RWPE2 (cell line): ENCODE data around the gene CMIP.
A peak's percentile ranks its signal among the peaks of the same experiment; 100 is the strongest.

ENCODE experiments used
- ATAC-seq: fragments of 200-7000 bp; cut with Tn5 transposase; 3 replicates; pipeline ENCODE4 v1.9.1; 2021; ENCODE audit warnings: low read depth
- DNase-seq: peaks from one replicate; pipeline ENCODE4 v3.0.0-alpha.2; 2020; ENCODE audit warnings: low spot score
- H3K27ac ChIP-seq: fragments of 450-650 bp; 2 replicates; pipeline ENCODE4 v1.5.1; 2017; ENCODE audit warnings: mild to moderate bottlenecking; ENCODE audit not compliant: poor library complexity, severe bottlenecking
- H3K27me3 ChIP-seq: fragments of 250-450 bp; sonication (Bioruptor Pico); 2 replicates; pipeline ENCODE4 v1.5.1; 2021; ENCODE audit warnings: mild to moderate bottlenecking, moderate library complexity; ENCODE audit not compliant: insufficient read depth, poor library complexity, severe bottlenecking
- H3K36me3 ChIP-seq: fragments of 250-450 bp; sonication (Bioruptor Pico); 2 replicates; pipeline ENCODE4 v1.5.1; 2020; ENCODE audit warnings: low read depth, mild to moderate bottlenecking, moderate library complexity
- H3K4me1 ChIP-seq: fragments of 250-450 bp; sonication (Bioruptor Pico); 2 replicates; pipeline ENCODE4 v1.5.1; 2021; ENCODE audit warnings: mild to moderate bottlenecking, moderate library complexity; ENCODE audit not compliant: insufficient read depth, poor library complexity, severe bottlenecking
- H3K4me3 ChIP-seq: fragments of 250-450 bp; sonication (Bioruptor Pico); 2 replicates; pipeline ENCODE4 v1.5.1; 2021; ENCODE audit warnings: mild to moderate bottlenecking, moderate library complexity; ENCODE audit not compliant: severe bottlenecking
- H3K9me3 ChIP-seq: fragments of 250-450 bp; sonication (Bioruptor Pico); 2 replicates; pipeline ENCODE4 v1.5.1; 2021; ENCODE audit warnings: mild to moderate bottlenecking, moderate library complexity; ENCODE audit not compliant: severe bottlenecking
- TF ChIP-seq, protein P1 (sequence below): fragments of 450-650 bp; IDR thresholded peaks from one replicate; pipeline ENCODE4 v1.5.1; 2017; ENCODE audit warnings: mild to moderate bottlenecking, moderate library complexity; ENCODE audit not compliant: poor library complexity, severe bottlenecking

Gene CMIP

DNA sequence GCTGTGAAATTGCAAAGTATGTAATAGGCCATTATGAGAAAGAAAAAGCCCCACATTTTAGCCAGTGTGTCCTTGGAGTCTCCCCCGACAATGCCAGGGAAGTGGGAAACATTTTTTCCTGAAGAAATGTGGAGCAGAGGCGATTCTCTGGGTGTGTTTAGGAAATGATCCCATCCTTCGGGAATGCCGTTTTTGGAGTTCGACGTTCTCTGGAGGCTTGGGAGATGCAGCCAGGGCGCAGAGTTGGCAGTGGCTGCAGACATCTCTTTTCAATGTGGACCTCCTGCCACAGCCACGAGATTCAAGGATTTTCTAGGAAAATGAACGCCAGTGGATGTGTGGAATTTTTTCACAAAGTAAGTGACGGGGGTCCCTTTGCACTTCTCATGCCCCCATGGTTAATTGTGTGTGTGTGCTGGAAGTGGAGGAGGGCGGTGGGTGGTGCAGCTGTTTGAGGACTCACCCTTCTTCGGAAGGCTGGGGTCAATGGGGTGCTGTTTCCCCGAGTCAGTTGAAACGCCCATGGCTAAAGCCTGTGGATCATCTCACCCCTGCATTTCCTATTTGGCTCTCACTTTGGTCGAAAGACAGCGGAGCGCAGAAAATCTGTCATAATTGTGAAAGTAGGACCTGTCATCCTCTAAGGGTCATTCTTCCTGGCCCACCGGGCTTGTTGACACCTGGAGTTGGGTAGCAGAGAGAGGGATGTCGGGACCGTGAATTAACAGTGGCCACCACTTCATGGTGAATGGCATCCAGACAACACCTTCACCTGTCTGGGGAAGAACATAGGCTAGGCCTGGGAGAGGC is 73.2 kb downstream of the CMIP start:
- TF ChIP-seq, protein P1, sequence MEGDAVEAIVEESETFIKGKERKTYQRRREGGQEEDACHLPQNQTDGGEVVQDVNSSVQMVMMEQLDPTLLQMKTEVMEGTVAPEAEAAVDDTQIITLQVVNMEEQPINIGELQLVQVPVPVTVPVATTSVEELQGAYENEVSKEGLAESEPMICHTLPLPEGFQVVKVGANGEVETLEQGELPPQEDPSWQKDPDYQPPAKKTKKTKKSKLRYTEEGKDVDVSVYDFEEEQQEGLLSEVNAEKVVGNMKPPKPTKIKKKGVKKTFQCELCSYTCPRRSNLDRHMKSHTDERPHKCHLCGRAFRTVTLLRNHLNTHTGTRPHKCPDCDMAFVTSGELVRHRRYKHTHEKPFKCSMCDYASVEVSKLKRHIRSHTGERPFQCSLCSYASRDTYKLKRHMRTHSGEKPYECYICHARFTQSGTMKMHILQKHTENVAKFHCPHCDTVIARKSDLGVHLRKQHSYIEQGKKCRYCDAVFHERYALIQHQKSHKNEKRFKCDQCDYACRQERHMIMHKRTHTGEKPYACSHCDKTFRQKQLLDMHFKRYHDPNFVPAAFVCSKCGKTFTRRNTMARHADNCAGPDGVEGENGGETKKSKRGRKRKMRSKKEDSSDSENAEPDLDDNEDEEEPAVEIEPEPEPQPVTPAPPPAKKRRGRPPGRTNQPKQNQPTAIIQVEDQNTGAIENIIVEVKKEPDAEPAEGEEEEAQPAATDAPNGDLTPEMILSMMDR = no peak
- Histone ChIP-seq H3K36me3 (peaks cover 32% of the 10 kb centered on the region), H3K9me3 (no peaks in the 10 kb centered on the region), H3K4me1 (peaks cover 46% of the 10 kb centered on the region), H3K4me3 (no peak overlapping the region), H3K27me3 (no peaks in the 10 kb centered on the region), H3K27ac (peak overlapping the region; percentile 98)
- DNase-seq (no peak), ATAC-seq (peak; percentile 56)

DNA sequence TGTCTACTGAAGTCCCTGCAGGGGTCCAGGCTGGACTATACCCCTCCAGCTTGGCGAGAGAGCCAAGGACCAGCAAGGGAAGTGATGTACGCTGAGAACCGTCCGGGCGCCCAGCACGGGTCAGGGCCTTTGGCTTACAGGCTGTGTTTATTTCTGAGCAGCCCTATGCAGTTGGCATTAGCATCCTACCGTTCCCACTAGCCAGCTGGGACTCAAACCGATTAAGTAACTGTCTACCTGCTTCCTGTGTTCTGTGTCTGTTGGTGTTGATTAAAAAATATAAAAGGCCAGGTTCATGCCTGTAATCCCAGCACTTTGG is 73.8 kb downstream of the CMIP start:
- DNase-seq (no peak), ATAC-seq (no peak)
- peaks cover 28% of the 10 kb centered on the region for H3K36me3 ChIP-seq
- TF ChIP-seq, protein P1 = no peak
- H3K27me3 ChIP-seq = no peaks in the 10 kb centered on the region
- no peak overlapping the region for H3K4me3 ChIP-seq
- H3K9me3 ChIP-seq = no peaks in the 10 kb centered on the region
- peak overlapping the region; percentile 98 for H3K27ac ChIP-seq
- peaks cover 49% of the 10 kb centered on the region for H3K4me1 ChIP-seq

DNA sequence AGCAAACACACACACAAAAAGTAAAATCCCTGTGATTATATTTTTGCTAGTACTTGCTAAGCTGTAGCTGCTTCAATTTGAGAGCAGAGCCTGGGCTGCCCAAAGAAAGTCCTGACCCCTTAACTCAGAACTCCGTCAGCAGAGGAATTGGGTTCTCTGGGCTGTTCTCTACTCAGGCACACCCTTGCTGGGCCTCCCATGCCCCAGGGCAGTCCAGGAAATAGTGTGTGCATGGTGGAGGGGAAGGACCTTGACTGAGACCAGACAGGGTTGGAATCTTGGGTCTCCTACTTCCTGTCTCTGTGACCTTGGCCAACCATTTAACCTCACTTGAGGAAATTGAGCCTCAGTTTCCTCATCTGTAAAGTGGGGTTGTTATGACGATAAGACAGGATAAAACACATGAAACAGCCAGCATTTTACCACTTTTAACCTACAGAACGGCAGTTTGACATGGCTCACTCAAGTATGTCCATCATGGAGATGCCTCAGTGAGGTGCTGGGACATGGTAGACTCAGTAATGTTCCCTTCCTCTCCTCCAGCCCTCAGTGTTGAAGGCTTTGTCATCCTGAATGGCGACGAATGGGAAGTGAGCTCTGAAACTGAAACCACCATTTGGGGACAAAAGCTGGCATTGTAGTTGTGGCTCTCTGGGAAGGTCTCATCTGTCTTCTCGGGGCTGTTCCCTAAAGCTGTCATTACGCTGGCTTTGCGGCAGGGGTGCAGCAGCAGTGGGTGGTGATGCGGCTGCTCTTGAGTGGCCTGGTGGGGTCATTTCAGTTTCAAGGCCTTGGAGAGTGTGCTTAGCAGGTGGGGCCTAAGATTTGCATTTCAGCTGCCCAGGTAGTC is 74.9 kb downstream of the CMIP start:
- Histone ChIP-seq H3K27ac (peak overlapping the region; percentile 98), H3K36me3 (peaks cover 31% of the 10 kb centered on the region)

DNA sequence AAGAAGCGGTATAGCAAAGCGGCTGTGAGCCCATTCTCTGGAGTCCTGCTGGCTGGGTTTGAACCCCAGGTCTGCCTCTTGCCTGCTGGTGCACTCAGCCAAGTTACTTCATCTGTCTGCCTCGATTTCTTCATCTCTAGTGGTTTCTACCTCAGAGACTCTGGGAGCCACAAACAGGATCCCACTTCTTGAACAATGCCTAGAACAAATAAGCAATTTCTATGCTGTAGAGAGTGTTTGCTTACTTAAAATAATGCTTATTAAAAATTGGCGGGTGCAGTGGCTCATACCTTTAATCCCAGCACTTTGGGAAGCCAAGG is 75.5 kb downstream of the CMIP start:
- Histone ChIP-seq H3K27me3 (no peaks in the 10 kb centered on the region), H3K4me3 (no peak overlapping the region), H3K27ac (peak overlapping the region; percentile 98), H3K36me3 (peaks cover 26% of the 10 kb centered on the region), H3K9me3 (no peaks in the 10 kb centered on the region), H3K4me1 (peaks cover 57% of the 10 kb centered on the region)
- no peak for ATAC-seq
- TF ChIP-seq, protein P1 = no peak
- no peak for DNase-seq

More for the DNA sequence above, 74.9 kb downstream of the CMIP start:
- H3K4me1 ChIP-seq = peaks cover 57% of the 10 kb centered on the region
- DNase-seq = no peak
- no peaks in the 10 kb centered on the region for H3K27me3 ChIP-seq
- no peak overlapping the region for H3K4me3 ChIP-seq
- no peaks in the 10 kb centered on the region for H3K9me3 ChIP-seq
- no peak for ATAC-seq
- TF ChIP-seq, protein P1 = no peak
